HEK293 (cell line): ENCODE measurements around the gene FAM181A.
A peak's percentile ranks its signal among the peaks of the same experiment; 100 is the strongest.

Experiments used
- CTCF ChIA-PET: fragments of 350-600 bp; formaldehyde crosslinking; extraction: SDS; loops from one replicate; lab custom pipeline; 2021; ENCODE audit warnings: antibody characterized with exemption; lab: Yijun Ruan, JAX
- POLR2A ChIA-PET: fragments of 300-600 bp; formaldehyde crosslinking; extraction: SDS; loops from one replicate; lab custom pipeline; 2020; ENCODE audit warnings: antibody characterized with exemption, inconsistent platforms; lab: Yijun Ruan, JAX
- H3K27ac ChIP-seq: fragments of 200-500 bp; sonication (Bioruptor generic); 2 replicates; pipeline ENCODE4 v1.5.1; 2014; ENCODE audit warnings: low read depth, low read length, control low read depth, inconsistent platforms; ENCODE audit errors: extremely low read depth
- H3K36me3 ChIP-seq, 2 experiments: fragments of 200-500 bp in 1 of 2; sonication (Bioruptor generic) in 1 of 2; 1 replicate in 1 of 2; 2 replicates in 1 of 2; pipeline ENCODE4 v1.5.1; 2014 to 2017; ENCODE audit warnings: inconsistent platforms in 2 of 2, low read length in 2 of 2; ENCODE audit not compliant: control insufficient read depth in 2 of 2, insufficient read depth in 1 of 2
- H3K4me1 ChIP-seq: fragments of 200-500 bp; sonication (Bioruptor generic); 2 replicates; pipeline ENCODE4 v1.5.1; 2014; ENCODE audit warnings: mild to moderate bottlenecking, low read length, inconsistent platforms; ENCODE audit not compliant: control insufficient read depth, insufficient read depth
- H3K4me3 ChIP-seq: 2 replicates; pipeline ENCODE4 v1.5.1; 2011; ENCODE audit warnings: low read depth, mild to moderate bottlenecking, control low read depth, low read length, moderate library complexity
- H3K9me3 ChIP-seq: fragments of 200-500 bp; sonication (Bioruptor generic); 2 replicates; pipeline ENCODE4 v1.5.1; 2014; ENCODE audit warnings: low read depth, low read length, inconsistent platforms; ENCODE audit not compliant: control insufficient read depth, insufficient read depth
- EGR2 ChIP-seq: fragments of 450-650 bp; formaldehyde crosslinking; IDR thresholded peaks from 2 replicates; pipeline ENCODE4 v1.5.1; 2016; ENCODE audit warnings: low read depth, missing biosample characterization, missing genetic modification characterization
- FEZF1 ChIP-seq: fragments of 450-650 bp; formaldehyde crosslinking; IDR thresholded peaks from 2 replicates; pipeline ENCODE4 v1.5.1; 2016; ENCODE audit warnings: missing biosample characterization, missing genetic modification characterization
- HOXA7 ChIP-seq: sonication (generic); formaldehyde crosslinking; IDR thresholded peaks from 2 replicates; pipeline ENCODE4 v1.8.1; 2022; ENCODE audit warnings: missing genetic modification reagents, borderline replicate concordance
- HOXD13 ChIP-seq: sonication (generic); formaldehyde crosslinking; IDR thresholded peaks from 2 replicates; pipeline ENCODE4 v1.8.0; 2022; ENCODE audit warnings: missing genetic modification reagents, borderline replicate concordance
- IKZF3 ChIP-seq: fragments of 450-650 bp; IDR thresholded peaks from 2 replicates; pipeline ENCODE4 v1.5.0; 2018; ENCODE audit warnings: missing biosample characterization, mild to moderate bottlenecking, missing genetic modification characterization, moderate library complexity
- KLF7 ChIP-seq: fragments of 450-650 bp; formaldehyde crosslinking; IDR thresholded peaks from 2 replicates; pipeline ENCODE4 v1.5.1; 2016; ENCODE audit warnings: missing biosample characterization, missing genetic modification characterization, borderline replicate concordance
- MEIS1 ChIP-seq: sonication (generic); formaldehyde crosslinking; IDR thresholded peaks from 2 replicates; pipeline ENCODE4 v1.8.1; 2022; ENCODE audit warnings: missing genetic modification reagents, mild to moderate bottlenecking, borderline replicate concordance
- OSR2 ChIP-seq: fragments of 450-650 bp; formaldehyde crosslinking; IDR thresholded peaks from 2 replicates; pipeline ENCODE4 v1.5.1; 2016; ENCODE audit warnings: missing biosample characterization, missing genetic modification characterization
- SP7 ChIP-seq: fragments of 450-650 bp; formaldehyde crosslinking; IDR thresholded peaks from 2 replicates; pipeline ENCODE4 v1.5.1; 2016; ENCODE audit warnings: missing biosample characterization, missing genetic modification characterization
- ZBTB10 ChIP-seq: fragments of 450-650 bp; formaldehyde crosslinking; IDR thresholded peaks from 2 replicates; pipeline ENCODE4 v1.5.1; 2016; ENCODE audit warnings: missing biosample characterization, missing genetic modification characterization
- ZFHX2 ChIP-seq: fragments of 450-650 bp; formaldehyde crosslinking; conservative IDR thresholded peaks from 2 replicates; pipeline ENCODE4 v1.5.1; 2016; ENCODE audit warnings: missing biosample characterization, missing genetic modification characterization
- ZNF19 ChIP-seq: fragments of 450-650 bp; formaldehyde crosslinking; IDR thresholded peaks from 2 replicates; pipeline ENCODE4; 2016; ENCODE audit warnings: missing biosample characterization, missing genetic modification characterization, low read depth
- ZNF202 ChIP-seq: fragments of 450-650 bp; formaldehyde crosslinking; IDR thresholded peaks from 2 replicates; pipeline ENCODE4 v1.5.1; 2016; ENCODE audit warnings: missing biosample characterization, missing genetic modification characterization, borderline replicate concordance
- ZNF221 ChIP-seq: fragments of 450-650 bp; formaldehyde crosslinking; IDR thresholded peaks from 2 replicates; pipeline ENCODE4 v1.5.1; 2017; ENCODE audit warnings: missing biosample characterization, missing genetic modification characterization, borderline replicate concordance
- ZNF366 ChIP-seq: fragments of 450-650 bp; formaldehyde crosslinking; conservative IDR thresholded peaks from 2 replicates; pipeline ENCODE4 v1.5.1; 2016; ENCODE audit warnings: missing biosample characterization, missing genetic modification characterization
- ZNF433 ChIP-seq: fragments of 450-650 bp; formaldehyde crosslinking; IDR thresholded peaks from 2 replicates; pipeline ENCODE4 v1.5.1; 2016; ENCODE audit warnings: missing biosample characterization, missing genetic modification characterization, low read depth
- ZNF571 ChIP-seq: fragments of 450-650 bp; formaldehyde crosslinking; IDR thresholded peaks from 2 replicates; pipeline ENCODE4 v1.5.0; 2017; ENCODE audit warnings: missing biosample characterization, missing genetic modification characterization
- ZNF580 ChIP-seq: fragments of 450-650 bp; formaldehyde crosslinking; IDR thresholded peaks from 2 replicates; pipeline ENCODE4 v1.5.1; 2016; ENCODE audit warnings: missing biosample characterization, missing genetic modification characterization
- ZNF645 ChIP-seq: fragments of 450-650 bp; formaldehyde crosslinking; IDR thresholded peaks from 2 replicates; pipeline ENCODE4; 2016; ENCODE audit warnings: missing biosample characterization, missing genetic modification characterization
- ZSCAN23 ChIP-seq: fragments of 450-650 bp; formaldehyde crosslinking; IDR thresholded peaks from 2 replicates; pipeline ENCODE4 v1.5.1; 2016; ENCODE audit warnings: missing biosample characterization, missing genetic modification characterization
- ZSCAN5A ChIP-seq: fragments of 450-650 bp; formaldehyde crosslinking; IDR thresholded peaks from 2 replicates; pipeline ENCODE4 v1.5.1; 2016; ENCODE audit warnings: missing biosample characterization, missing genetic modification characterization

Gene FAM181A

DNA sequence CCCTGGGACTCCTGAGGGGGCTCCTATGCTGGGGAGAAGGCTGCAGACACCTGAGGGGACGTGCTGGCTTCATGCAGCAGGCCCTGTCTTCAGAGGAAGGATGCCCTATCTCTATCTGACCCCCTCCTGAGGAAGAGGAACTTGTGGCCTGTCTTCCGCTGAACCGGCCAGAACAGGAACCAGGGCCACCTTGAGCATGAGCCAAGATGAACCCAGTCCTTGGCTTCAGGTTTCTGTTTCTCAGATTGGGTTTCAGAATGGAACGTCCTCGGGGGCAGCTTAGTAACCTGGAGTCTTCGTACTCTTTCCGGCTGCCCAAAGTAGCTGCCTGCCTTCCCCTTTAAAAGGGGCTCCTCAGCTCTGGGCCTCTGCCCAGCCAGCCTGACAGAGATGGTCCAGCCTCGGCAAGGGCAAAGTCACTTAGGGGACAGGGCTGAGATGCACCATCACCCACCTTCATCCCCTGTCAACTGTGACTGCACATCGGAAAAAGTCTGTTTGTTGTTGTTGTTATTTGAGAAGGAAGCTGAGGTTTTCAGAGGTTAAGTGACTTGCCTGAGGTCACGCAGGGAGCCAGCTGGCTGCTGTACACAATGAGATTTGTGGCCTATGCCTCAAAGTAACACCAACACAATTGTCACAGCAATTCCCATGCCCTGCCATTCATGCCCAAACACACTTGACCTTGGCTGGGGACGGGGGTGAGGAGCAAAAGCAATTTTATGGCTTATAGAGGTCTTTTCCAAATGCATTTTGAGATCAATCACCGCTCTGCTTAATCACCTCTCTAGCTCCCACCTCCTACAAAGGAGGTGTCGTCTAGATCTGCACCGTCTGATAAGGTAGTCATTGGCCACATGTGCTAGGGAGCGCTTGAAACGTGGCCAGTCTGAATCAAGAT is 35.8 kb downstream of the FAM181A start (continued):
- no peak for TF ChIP-seq ZSCAN5A (tag by site-specific recombination)
- TF ChIP-seq ZNF366 (tag by site-specific recombination) = peak; percentile 78
- TF ChIP-seq ZNF19 (tag by site-specific recombination) = no peak
- no peak for TF ChIP-seq HOXA7 (CRISPR knock-in tag)
- TF ChIP-seq OSR2 (tag by site-specific recombination) = peak; percentile 96
- no peak for TF ChIP-seq ZSCAN23 (tag by site-specific recombination)
- no peak for TF ChIP-seq HOXD13 (CRISPR knock-in tag)
- no peak for TF ChIP-seq ZBTB10 (tag by site-specific recombination)
- TF ChIP-seq MEIS1 (CRISPR knock-in tag) = no peak
- TF ChIP-seq KLF7 (tag by site-specific recombination) = no peak
- TF ChIP-seq IKZF3 (tag by site-specific recombination) = no peak
- TF ChIP-seq ZNF571 (tag by site-specific recombination) = no peak
- no peak for TF ChIP-seq ZNF433 (tag by site-specific recombination)
- 0 out of 2 replicates have a peak, but pooled peaks have one; percentile 15 for TF ChIP-seq EGR2
- TF ChIP-seq SP7 = peak; percentile 85
- TF ChIP-seq FEZF1 (tag by site-specific recombination) = peak; percentile 91
- TF ChIP-seq, all 188 proteins: peak for 34

GRCh38 chr14:93963692-93964091 is 36.5 kb downstream of the FAM181A start:
- TF ChIP-seq ZNF221 (tag by site-specific recombination) (no peak), ZNF202 (tag by site-specific recombination) (no peak), ZFHX2 (no peak), ZNF645 (tag by site-specific recombination) (no peak), ZNF580 (tag by site-specific recombination) (no peak)
- Histone ChIP-seq H3K9me3 (no peaks in the 10 kb centered on the region), H3K4me1 (peaks cover 10% of the 10 kb centered on the region), H3K36me3 (no peaks in the 10 kb centered on the region), H3K27ac (no peak overlapping the region), H3K4me3 (no peak overlapping the region)
- POLR2A ChIA-PET = no interaction called here
- CTCF ChIA-PET = interaction anchor here (0.6 to 2.5 kb wide), 2 partner anchors 10 to 24 kb away, joined by 4 to 25 read pairs; no protein-coding TSS in a partner anchor
